ENCODE results near the gene SFRP2.

GRCh38 chr4:153808175-153808574 lies 19.3 kb upstream of the SFRP2 start:
- TF ChIP-seq CTCF (IDR thresholded peaks at IDR 0.05; ENCODE audit: low read depth, low read length) = no peak
- no peak for TF ChIP-seq POLR2A (IDR thresholded peaks at IDR 0.05; ENCODE audit: extremely low read depth, insufficient read length)
- no peak for TF ChIP-seq MYC (IDR thresholded peaks at IDR 0.05; ENCODE audit: low read depth, low read length)
